ENCODE results near the gene ENPP7.
"Not testable (repeated sequence)": the region's sequence is repeated elsewhere in the genome, so short reads cannot be mapped to it uniquely, and the experiment has no call there.

ENPP7 gene

DNA sequence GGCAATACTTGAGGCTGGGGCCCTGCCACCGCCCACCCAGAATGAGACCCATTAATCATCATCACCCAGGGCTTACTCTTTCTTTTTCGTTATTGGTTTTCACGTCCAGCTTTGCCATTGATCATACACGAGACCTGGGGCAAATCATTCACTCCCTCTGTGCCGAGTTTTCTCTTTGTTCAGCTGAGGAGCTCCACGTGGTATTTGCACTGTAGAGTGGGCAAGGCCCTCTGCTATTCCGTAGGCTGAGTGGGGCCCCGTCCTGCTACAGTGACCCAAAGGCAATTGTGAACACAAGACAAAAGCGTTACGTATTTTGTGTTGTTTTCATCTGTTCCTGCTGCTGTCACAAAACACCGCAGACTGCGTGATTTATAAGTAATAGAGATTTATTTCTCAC is 23.6 kb downstream of the ENPP7 start:
- H3K9ac ChIP-seq (ENCODE audit: insufficient read length, low read depth): no peak overlapping the region
- TF ChIP-seq ZNF274 (IDR thresholded peaks at IDR 0.05; ENCODE audit: low read depth, low read length): no peak
- no peak for TF ChIP-seq SUZ12 (IDR thresholded peaks at IDR 0.05; ENCODE audit: extremely low read depth, insufficient read depth, insufficient read length)
- no peak for TF ChIP-seq YY1 (IDR thresholded peaks at IDR 0.05; ENCODE audit: insufficient read depth, insufficient read length)
- no peak overlapping the region for H3K4me3 ChIP-seq (ENCODE audit: insufficient read length, low read depth)
- H3K9me3 ChIP-seq (ENCODE audit: insufficient read depth, low read length): no peaks in the 10 kb centered on the region
- DNase-seq (ENCODE audit: low read depth, low spot score): no peak
- H3K4me1 ChIP-seq (ENCODE audit: insufficient read depth, insufficient read length): no peaks in the 10 kb centered on the region
- peaks cover 6% of the 10 kb centered on the region for H3K27me3 ChIP-seq (ENCODE audit: insufficient read depth, insufficient read length)
- no peaks in the 10 kb centered on the region for H3K36me3 ChIP-seq (ENCODE audit: insufficient read depth, insufficient read length, low read length)

DNA sequence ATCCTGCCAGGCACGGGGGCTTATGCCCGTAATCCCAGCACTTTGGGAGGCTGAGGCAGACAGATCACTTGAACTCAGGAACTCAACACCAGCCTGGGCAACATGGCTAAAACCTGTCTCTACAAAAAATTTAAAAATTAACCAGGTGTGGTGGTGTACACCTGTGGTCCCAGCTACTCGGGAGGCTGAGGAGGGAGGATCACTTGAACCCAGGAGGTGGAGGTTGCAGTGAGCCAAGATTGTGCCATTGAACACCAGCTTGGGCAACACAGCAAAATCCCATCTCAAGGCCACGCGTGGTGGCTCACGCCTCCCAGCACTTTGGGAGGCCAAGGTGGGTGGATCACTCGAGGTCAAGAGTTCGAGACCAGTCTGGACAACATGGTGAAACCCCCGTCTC is 24.2 kb downstream of the ENPP7 start:
- not testable (repeated sequence) for H3K4me1 ChIP-seq (ENCODE audit: insufficient read depth, insufficient read length); H3K36me3 ChIP-seq (ENCODE audit: insufficient read depth, insufficient read length, low read length); H3K9me3 ChIP-seq (ENCODE audit: insufficient read depth, low read length); H3K4me3 ChIP-seq (ENCODE audit: insufficient read length, low read depth); H3K9ac ChIP-seq (ENCODE audit: insufficient read length, low read depth); H3K27me3 ChIP-seq (ENCODE audit: insufficient read depth, insufficient read length); DNase-seq (ENCODE audit: low read depth, low spot score)

DNA sequence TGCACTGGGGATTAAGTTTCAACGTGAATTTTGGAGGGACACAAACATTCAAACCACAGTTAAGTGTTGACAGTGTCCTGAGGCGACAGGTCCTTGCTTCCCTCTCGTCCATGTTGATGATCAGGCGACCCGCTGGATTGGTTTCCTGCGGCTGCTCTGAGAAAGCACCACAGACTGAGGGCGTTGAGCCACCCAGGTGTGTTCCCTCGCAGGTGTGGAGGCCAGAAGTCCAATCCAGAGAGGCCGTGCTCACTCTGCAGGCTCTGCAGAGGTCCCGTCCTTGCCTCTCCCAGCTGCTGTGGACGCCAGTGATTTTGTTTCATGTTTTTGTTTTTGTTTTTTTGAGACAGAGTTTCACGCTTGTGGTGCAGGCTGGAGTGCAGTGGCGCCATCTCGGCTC is 24.8 kb downstream of the ENPP7 start:
- Histone ChIP-seq H3K36me3 (ENCODE audit: insufficient read depth, insufficient read length, low read length) (no peaks in the 10 kb centered on the region), H3K27me3 (ENCODE audit: insufficient read depth, insufficient read length) (no peaks in the 10 kb centered on the region), H3K9ac (ENCODE audit: insufficient read length, low read depth) (no peak overlapping the region), H3K4me3 (ENCODE audit: insufficient read length, low read depth) (no peak overlapping the region), H3K9me3 (ENCODE audit: insufficient read depth, low read length) (no peaks in the 10 kb centered on the region), H3K4me1 (ENCODE audit: insufficient read depth, insufficient read length) (peaks cover 2% of the 10 kb centered on the region)
- TF ChIP-seq ZNF274 (IDR thresholded peaks at IDR 0.05; ENCODE audit: low read depth, low read length) (no peak), YY1 (IDR thresholded peaks at IDR 0.05; ENCODE audit: insufficient read depth, insufficient read length) (no peak), SUZ12 (IDR thresholded peaks at IDR 0.05; ENCODE audit: extremely low read depth, insufficient read depth, insufficient read length) (no peak)
- no peak for DNase-seq (ENCODE audit: low read depth, low spot score)

DNA sequence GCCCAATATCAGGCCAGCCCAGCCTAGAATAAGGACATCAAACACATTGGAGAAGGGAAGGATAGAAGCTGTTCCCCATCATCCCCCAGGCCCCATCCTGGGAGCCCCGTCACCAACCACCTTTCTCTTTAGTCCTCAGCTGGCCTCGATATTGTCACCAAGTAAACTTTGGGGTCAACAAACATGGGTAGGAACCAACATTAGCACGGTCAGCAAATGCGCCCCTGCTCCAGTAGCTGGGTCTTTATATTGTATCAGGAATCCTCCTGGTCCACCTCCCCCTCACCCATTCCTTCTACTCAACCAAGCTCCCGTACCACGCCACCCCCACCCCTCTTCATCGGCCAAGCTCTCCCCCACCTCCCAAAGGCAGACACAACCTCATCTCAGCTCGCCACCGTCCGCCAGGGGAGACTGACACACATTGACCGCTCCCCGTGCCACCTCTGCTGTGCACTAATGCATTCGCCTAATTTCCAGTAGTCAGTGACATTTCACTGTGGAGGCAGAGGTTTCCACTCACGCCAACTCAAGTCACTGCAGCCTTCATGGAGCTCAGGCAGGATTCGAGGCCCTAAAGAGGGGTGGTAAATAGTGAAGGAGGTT is 26.5 kb downstream of the ENPP7 start:
- Histone ChIP-seq H3K27me3 (ENCODE audit: insufficient read depth, insufficient read length) (no peaks in the 10 kb centered on the region), H3K36me3 (ENCODE audit: insufficient read depth, insufficient read length, low read length) (no peaks in the 10 kb centered on the region), H3K4me1 (ENCODE audit: insufficient read depth, insufficient read length) (peaks cover 2% of the 10 kb centered on the region), H3K4me3 (ENCODE audit: insufficient read length, low read depth) (no peak overlapping the region), H3K9ac (ENCODE audit: insufficient read length, low read depth) (no peak overlapping the region), H3K9me3 (ENCODE audit: insufficient read depth, low read length) (no peaks in the 10 kb centered on the region)
- no peak for DNase-seq (ENCODE audit: low read depth, low spot score)
- TF ChIP-seq ZNF274 (IDR thresholded peaks at IDR 0.05; ENCODE audit: low read depth, low read length) (no peak), SUZ12 (IDR thresholded peaks at IDR 0.05; ENCODE audit: extremely low read depth, insufficient read depth, insufficient read length) (no peak), YY1 (IDR thresholded peaks at IDR 0.05; ENCODE audit: insufficient read depth, insufficient read length) (no peak)

DNA sequence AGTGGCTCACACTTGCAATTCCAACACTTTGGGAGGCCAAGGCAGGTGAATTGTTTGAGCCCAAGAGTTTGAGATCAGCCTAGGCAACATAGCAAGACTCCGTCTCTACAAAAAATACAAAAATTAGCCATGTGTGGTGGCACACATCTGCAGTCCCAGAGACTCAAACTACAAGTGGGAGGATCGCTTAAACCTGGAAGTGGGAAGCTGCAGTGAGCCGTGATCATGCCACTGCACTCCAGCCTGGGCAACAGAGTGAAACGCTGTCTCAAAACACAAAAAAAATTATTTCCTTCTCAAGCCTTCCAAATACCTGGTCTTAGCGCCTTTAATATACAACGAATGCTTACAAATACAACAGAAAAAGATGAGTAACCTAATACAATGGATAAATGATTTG is 27.5 kb downstream of the ENPP7 start:
- no peaks in the 10 kb centered on the region for H3K36me3 ChIP-seq (ENCODE audit: insufficient read depth, insufficient read length, low read length)
- no peak overlapping the region for H3K9ac ChIP-seq (ENCODE audit: insufficient read length, low read depth)
- no peak overlapping the region for H3K4me3 ChIP-seq (ENCODE audit: insufficient read length, low read depth)
- peaks cover 2% of the 10 kb centered on the region for H3K4me1 ChIP-seq (ENCODE audit: insufficient read depth, insufficient read length)
- DNase-seq (ENCODE audit: low read depth, low spot score): no peak
- TF ChIP-seq YY1 (IDR thresholded peaks at IDR 0.05; ENCODE audit: insufficient read depth, insufficient read length) (no peak), SUZ12 (IDR thresholded peaks at IDR 0.05; ENCODE audit: extremely low read depth, insufficient read depth, insufficient read length) (no peak), ZNF274 (IDR thresholded peaks at IDR 0.05; ENCODE audit: low read depth, low read length) (no peak)
- H3K27me3 ChIP-seq (ENCODE audit: insufficient read depth, insufficient read length): no peaks in the 10 kb centered on the region
- no peaks in the 10 kb centered on the region for H3K9me3 ChIP-seq (ENCODE audit: insufficient read depth, low read length)

DNA sequence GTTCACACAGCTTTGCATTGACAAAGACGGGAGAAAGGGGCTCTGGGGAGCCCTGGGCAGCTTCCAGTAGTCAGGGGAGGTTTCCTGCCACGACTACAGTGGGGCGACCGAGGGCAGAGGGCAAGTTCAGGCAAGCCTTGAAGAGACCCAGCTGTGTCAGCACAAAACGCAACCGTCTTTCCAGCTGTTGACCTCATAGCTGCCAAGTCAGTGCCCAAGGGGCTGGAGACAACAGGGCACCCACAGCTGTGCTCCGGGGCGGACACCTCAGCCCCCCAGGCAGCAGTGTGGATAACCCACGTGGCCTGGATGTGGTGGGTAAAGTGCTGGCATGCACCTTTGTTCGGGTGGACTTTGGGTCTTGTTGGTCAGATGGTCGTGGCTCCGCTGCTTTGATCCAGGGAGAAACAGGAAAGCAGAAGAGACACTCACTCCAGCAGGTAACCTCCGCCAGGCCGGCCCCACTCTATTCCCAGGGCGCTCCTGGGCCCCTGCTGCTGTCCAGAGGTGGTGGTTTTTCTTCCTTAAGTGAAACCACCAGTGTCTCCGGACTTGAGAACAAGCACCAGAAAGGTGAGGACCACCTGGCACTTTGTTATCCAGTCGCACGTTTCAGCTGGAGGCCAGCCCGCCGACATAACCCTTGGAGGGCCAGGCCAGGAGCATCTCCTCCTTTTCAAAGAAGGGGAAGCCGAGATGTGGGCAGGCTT is 29.6 kb downstream of the ENPP7 start:
- Histone ChIP-seq H3K9ac (ENCODE audit: insufficient read length, low read depth) (no peak overlapping the region), H3K4me1 (ENCODE audit: insufficient read depth, insufficient read length) (peaks cover 2% of the 10 kb centered on the region), H3K9me3 (ENCODE audit: insufficient read depth, low read length) (no peaks in the 10 kb centered on the region), H3K27me3 (ENCODE audit: insufficient read depth, insufficient read length) (no peaks in the 10 kb centered on the region), H3K4me3 (ENCODE audit: insufficient read length, low read depth) (no peak overlapping the region), H3K36me3 (ENCODE audit: insufficient read depth, insufficient read length, low read length) (no peaks in the 10 kb centered on the region)
- TF ChIP-seq ZNF274 (IDR thresholded peaks at IDR 0.05; ENCODE audit: low read depth, low read length) (no peak), YY1 (IDR thresholded peaks at IDR 0.05; ENCODE audit: insufficient read depth, insufficient read length) (no peak), SUZ12 (IDR thresholded peaks at IDR 0.05; ENCODE audit: extremely low read depth, insufficient read depth, insufficient read length) (no peak)
- no peak for DNase-seq (ENCODE audit: low read depth, low spot score)

DNA sequence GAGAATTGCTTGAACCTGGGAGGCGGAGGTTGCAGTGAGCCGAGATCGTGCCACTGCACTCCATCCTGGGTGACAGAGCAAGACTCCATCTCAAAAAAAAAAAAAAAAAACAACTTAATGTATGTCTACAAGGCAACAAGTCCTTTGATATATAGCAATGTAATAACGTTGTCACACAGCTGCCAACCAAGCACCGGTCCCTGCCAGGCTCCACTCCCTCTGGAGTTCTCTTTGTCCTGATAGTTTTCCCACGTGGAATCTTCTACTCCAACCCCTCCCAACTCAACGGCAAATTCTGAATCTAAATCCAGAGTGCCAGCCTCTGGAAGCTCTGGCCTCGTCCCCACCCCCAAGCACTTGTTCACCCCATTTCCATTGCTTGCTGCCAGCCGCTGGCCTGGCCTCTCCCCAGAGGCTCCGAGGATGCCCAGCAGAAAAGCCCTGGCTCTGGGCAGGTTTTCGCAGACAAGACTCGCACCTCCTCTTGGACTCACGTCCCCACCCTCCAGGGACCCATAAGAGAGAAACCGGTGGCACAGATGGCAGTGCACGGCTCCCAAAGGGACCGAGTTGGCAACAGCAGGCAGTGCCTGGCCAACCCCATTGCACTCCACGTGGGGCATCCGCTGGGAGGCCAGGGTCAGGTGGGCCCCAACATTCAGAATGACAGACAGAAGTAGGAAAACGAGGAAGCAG is 31.3 kb downstream of the ENPP7 start:
- no peak for TF ChIP-seq SUZ12 (IDR thresholded peaks at IDR 0.05; ENCODE audit: extremely low read depth, insufficient read depth, insufficient read length)
- no peak for TF ChIP-seq YY1 (IDR thresholded peaks at IDR 0.05; ENCODE audit: insufficient read depth, insufficient read length)
- no peak for TF ChIP-seq ZNF274 (IDR thresholded peaks at IDR 0.05; ENCODE audit: low read depth, low read length)
- no peak for DNase-seq (ENCODE audit: low read depth, low spot score)
- H3K9ac ChIP-seq (ENCODE audit: insufficient read length, low read depth): no peak overlapping the region
- H3K4me3 ChIP-seq (ENCODE audit: insufficient read length, low read depth): no peak overlapping the region
- H3K36me3 ChIP-seq (ENCODE audit: insufficient read depth, insufficient read length, low read length): no peaks in the 10 kb centered on the region
- H3K9me3 ChIP-seq (ENCODE audit: insufficient read depth, low read length): no peaks in the 10 kb centered on the region
- no peaks in the 10 kb centered on the region for H3K27me3 ChIP-seq (ENCODE audit: insufficient read depth, insufficient read length)
- H3K4me1 ChIP-seq (ENCODE audit: insufficient read depth, insufficient read length): peaks cover 2% of the 10 kb centered on the region
